ENCODE measurements around the gene SSTR1.

SSTR1 gene

DNA sequence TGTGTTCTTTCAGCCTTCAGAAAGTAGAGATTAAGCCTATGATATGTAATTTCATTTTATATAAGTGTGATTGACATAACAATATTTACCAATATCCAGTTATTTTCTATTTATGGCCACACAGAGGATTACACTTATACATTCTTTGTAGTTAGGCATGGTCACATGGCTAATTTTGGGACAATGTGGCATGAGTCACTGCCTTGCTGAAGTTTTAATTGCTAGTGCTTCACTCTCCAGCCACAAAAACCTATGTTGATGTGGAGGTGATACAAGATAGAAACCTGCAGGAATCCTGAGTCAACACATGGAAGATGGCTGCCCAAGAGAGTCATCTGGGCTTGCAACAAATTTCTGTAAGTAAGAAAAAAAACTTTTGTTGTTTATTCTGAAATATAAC lies 31.2 kb downstream of the SSTR1 start:
- peak; percentile 16 for DNase-seq (ENCODE audit: low spot score)

DNA sequence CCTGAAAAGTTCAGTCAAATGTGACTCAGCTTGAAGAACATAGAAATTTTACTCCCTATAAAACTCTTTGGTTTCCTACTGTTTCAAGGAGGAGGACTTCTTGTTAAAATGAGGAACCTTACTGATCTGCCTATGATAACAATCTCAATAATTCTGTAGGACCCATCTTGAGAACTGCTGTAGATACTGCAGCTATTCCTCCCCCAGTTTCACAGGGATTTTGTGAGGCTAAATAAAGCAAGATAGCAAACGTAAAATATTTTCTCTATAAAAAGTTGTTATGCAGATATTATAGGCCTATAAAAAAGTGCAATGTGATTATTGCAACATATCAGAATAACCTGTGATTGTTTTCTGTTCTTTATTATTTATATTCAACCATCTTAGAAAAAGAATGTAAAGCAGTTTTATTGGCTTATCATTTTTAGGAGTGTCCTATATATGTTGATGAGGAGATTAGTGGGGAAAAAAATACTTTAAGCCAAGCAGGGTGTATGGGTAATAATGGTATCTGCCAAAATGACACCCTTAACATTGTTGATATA lies 36.1 kb downstream of the SSTR1 start:
- DNase-seq (ENCODE audit: low spot score), result no peak

- no peak for DNase-seq (ENCODE audit: low spot score)
Measured at GRCh38 chr14:38248321-38249028, 40.8 kb downstream of the SSTR1 start.

GRCh38 chr14:38250331-38250730 lies 42.6 kb downstream of the SSTR1 start:
- no peak for DNase-seq (ENCODE audit: low spot score)

- DNase-seq (ENCODE audit: low spot score), result no peak
Measured at GRCh38 chr14:38252066-38252710, 44.5 kb downstream of the SSTR1 start.

DNA sequence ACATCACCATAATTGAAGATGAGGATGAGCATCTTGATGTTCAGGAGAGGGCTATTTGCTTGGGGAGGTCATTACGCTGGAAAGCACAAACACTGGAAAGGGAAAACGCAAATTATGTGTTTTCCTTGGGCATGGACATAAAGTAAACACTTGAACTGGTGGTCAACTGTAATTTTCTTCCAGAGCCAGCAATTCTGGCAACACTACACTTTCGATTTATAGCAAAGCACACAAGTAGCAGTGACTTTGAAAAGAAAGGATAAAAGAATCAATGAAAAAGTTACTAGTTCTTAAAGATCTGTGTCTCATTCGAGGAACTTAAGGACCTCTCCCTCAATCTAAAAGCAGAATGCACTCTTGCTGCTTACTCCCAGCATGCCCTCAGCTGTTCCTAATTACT lies 46.0 kb downstream of the SSTR1 start:
- DNase-seq (ENCODE audit: low spot score), result no peak

DNA sequence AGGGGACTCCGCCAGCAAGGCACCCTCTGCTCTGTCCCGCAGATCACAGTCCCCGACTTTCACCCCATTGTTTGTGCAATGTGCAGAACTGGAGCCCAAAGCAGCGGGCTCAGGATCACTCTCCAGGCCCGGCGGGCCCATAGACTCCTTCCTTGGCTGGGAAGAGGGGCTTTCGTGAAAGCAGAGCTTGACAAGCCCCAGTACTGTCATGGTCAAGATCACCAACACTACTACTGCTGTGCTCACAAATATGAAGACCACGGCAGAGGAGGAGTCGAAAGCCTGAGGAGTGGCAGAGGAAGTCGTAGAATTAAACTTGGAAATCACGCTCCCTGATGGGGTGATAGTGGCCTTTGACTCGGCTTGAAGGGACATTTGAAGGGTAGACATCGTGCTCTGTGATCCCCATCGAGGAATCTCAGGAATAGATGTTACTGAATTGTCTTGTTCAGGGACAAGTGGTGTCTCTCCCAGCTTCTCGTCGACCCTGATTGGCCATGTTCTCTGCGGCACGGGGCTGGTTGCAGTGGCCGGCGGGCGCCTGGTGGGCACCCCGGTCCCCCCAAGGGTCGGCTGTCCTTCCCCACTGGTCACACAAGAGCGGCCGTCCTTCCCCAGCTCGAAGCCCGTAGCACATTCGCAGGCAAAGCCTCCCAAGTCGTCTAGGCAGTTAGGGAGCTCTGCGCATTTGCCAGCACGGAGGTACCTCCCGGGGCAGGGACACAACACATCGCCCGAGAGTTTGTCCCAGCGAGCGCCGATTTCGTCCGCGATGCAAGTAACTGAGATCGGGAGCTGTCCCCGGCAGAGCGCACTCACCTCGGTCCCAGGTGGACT lies 47.1 kb downstream of the SSTR1 start:
- peak; percentile 14 for DNase-seq (ENCODE audit: low spot score)

- DNase-seq (ENCODE audit: low spot score), result peak; percentile 24
Measured at GRCh38 chr14:38255408-38255672, 47.6 kb downstream of the SSTR1 start.

DNA sequence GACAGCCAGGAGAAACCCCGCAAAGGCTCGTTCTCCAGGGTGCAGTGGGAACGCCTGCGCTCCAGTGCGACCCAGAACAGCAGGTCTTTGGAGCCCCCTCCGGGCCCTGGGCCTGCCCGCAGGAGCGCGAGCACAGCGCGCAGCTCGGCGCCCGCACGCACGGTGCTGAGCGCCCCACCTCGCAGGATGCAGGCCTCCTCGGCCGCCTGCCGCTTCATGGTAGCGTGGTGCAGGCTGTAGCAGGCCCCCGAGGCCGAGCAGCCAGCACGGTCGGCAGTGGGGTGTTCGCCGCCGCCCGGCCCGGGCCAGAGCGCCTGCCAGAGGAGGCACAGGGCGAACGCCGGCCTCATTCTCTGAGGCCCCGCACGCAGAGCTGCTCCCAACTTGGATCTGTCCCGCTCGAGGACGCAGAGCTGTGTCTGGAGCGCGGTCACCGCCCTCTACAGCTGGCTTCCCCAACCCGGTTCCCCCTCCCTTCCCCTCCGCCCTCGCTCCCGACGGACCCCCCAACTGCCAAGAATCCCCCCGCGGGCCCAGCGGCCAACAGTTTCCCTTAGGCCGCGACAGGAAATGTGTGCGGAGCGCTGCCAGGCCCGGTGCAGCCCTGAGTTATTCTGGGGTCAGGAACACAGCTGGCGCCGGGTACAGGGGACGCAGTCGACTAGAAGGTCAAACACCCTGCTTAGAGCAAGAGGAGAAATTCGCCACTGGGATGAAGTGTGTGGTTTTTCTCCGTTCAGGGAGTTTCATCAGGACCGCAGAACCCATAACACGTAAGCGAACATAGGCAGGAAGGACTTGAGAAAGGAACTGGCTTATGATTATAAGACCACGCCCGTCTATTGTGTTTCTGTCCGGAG lies 48.2 kb downstream of the SSTR1 start, which contains the start of gene CLEC14A:
Gene CLEC14A (minus strand): TSS at position 421 of the 860 bp plus-strand sequence. CDS start 71 bp downstream, at position 350.
- peak; percentile 41 for DNase-seq (ENCODE audit: low spot score)

GRCh38 chr14:38256533-38256840 lies 48.8 kb downstream of the SSTR1 start:
- no peak for DNase-seq (ENCODE audit: low spot score)

DNA sequence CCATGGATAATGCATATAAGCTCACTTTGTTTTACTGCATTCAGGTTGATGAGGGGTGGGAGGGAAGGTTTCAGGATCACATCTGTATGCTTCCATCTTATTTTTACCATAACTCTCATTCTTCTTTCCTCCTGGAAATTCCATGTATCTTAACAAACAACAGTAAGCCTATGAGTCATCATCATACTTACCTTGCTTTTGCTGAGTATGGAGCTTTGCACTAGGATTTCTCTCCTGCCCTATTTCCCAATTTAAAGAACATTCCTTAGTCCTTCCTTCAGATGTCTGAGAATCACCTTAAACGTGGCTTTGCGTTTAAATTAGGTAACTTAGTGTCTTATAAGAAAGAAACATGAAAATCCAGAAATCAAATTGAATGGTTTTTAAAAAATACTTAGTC lies 49.8 kb downstream of the SSTR1 start:
- DNase-seq (ENCODE audit: low spot score), result no peak

- DNase-seq (ENCODE audit: low spot score), result no peak
Measured at GRCh38 chr14:38261620-38262019, 53.9 kb downstream of the SSTR1 start.

Data from AG20443 (cell line).